Left ventricle myocardium inferior (tissue), 1 donor: ENCODE measurements around the gene PNPLA8. TPM values are rescaled to one million over a fixed set of nuclear protein-coding genes. Genes with fewer than 3 reads are reported as not detected.

Experiments used
- DNase-seq: peaks from one replicate; pipeline ENCODE4 v3.0.0-alpha.2; 2020
- H3K27ac ChIP-seq: fragments of 200-600 bp; replicated peaks from 2 replicates; pipeline ENCODE4 v1.8.0; 2021
- H3K27me3 ChIP-seq: fragments of 200-600 bp; 2 replicates; pipeline ENCODE4 v1.8.0; 2021; ENCODE audit warnings: low read depth
- H3K36me3 ChIP-seq: fragments of 200-600 bp; 2 replicates; pipeline ENCODE4 v1.8.0; 2021
- H3K4me1 ChIP-seq: fragments of 200-600 bp; 2 replicates; pipeline ENCODE4 v1.8.0; 2021
- H3K4me3 ChIP-seq: fragments of 200-600 bp; 2 replicates; pipeline ENCODE4 v1.8.0; 2021; ENCODE audit warnings: mild to moderate bottlenecking, moderate library complexity
- H3K9me3 ChIP-seq: fragments of 200-600 bp; replicated peaks from 2 replicates; pipeline ENCODE4 v1.8.0; 2021
- intact Hi-C: fragments of 100-400 bp; cut with micrococcal nuclease; formaldehyde crosslinking; loops from one replicate; pipeline ENCODE4 v1.11.0; 2022
- total RNA-seq: library from RNA; stranded (reverse); fragmentation: NEBNext Ultra II Directional; extraction: Animal tissue kit (Norgen Biotek cat#: 25700); gene quantifications from one replicate; pipeline ENCODE4 v1.2.1, GENCODE V29; 2021
- TF ChIP-seq, protein P1 (sequence below): fragments of 200-600 bp; IDR thresholded peaks from 2 replicates; pipeline ENCODE4 v1.8.0; 2021; ENCODE audit warnings: antibody characterized with exemption, mild to moderate bottlenecking, borderline replicate concordance
- donor health status: DM: no; HTN: yes; CAD: no; lungs with severe emphysema.

The PNPLA8 gene
- total RNA-seq, 1 donor from 2014 or later, result 32.4 TPM

DNA sequence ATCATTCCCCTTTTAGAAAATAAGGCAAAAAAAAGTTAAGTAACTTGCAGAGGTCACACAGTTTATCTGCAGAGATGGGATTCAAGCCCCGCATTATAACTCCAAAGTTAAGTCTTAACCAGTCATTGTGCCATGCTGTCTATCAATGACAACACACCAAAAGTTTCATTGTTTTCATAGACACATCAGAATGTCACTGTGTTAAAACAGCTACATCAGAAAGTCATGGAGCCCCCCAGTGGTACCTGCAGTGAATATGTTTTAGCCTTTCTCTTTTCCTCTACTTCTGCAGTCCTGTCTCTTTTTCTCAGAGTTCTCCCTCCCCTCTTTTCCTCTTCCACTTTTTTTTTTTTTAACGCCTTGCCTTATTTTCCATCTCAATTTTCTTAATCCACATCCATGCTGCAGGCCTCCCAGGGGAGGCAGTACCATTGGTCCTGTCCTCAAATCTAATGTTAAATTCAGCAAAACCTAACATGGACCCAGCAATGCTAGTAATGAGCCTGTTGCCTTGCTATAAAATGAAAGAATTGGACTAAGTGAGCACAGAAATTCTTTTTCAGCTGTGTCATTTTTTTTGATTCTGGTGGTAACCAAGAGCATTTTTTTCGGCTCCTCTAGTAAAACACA lies 65.9 kb downstream of the PNPLA8 start:
- TF ChIP-seq, protein P1, sequence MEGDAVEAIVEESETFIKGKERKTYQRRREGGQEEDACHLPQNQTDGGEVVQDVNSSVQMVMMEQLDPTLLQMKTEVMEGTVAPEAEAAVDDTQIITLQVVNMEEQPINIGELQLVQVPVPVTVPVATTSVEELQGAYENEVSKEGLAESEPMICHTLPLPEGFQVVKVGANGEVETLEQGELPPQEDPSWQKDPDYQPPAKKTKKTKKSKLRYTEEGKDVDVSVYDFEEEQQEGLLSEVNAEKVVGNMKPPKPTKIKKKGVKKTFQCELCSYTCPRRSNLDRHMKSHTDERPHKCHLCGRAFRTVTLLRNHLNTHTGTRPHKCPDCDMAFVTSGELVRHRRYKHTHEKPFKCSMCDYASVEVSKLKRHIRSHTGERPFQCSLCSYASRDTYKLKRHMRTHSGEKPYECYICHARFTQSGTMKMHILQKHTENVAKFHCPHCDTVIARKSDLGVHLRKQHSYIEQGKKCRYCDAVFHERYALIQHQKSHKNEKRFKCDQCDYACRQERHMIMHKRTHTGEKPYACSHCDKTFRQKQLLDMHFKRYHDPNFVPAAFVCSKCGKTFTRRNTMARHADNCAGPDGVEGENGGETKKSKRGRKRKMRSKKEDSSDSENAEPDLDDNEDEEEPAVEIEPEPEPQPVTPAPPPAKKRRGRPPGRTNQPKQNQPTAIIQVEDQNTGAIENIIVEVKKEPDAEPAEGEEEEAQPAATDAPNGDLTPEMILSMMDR, result peak; percentile 50
- peaks cover 48% of the 10 kb centered on the region for H3K27me3 ChIP-seq
- no peaks in the 10 kb centered on the region for H3K36me3 ChIP-seq
- H3K4me3 ChIP-seq, result no peak overlapping the region
- H3K9me3 ChIP-seq, result no peaks in the 10 kb centered on the region
- intact Hi-C loops, result no loop called here
- no peak for DNase-seq
- peaks cover 20% of the 10 kb centered on the region for H3K4me1 ChIP-seq
- H3K27ac ChIP-seq, result no peak overlapping the region

DNA sequence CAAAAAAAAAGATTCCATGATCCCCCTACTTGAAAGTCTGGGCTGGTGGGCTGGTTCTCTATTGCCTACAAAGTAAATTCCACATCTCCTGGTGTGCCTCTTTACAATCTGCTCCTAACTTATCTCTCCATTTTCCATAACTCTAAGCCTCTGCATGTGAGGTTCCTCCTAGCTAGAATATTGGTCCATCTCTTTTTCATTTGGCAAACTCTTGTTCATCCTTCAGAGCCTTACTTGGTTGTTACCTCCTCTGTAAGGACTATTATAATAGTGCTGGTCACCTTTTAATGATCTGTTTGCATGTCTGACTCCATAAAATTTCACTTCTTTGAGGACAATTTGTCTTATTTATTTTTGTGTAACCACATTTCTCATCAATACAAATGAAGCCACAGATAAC lies 68.1 kb downstream of the PNPLA8 start:
- H3K36me3 ChIP-seq, result no peaks in the 10 kb centered on the region
- H3K9me3 ChIP-seq, result no peaks in the 10 kb centered on the region
- H3K4me3 ChIP-seq, result no peak overlapping the region
- intact Hi-C loops, result no loop called here
- DNase-seq, result no peak
- no peak overlapping the region for H3K27ac ChIP-seq
- TF ChIP-seq, protein P1, result no peak
- H3K27me3 ChIP-seq, result peaks cover 70% of the 10 kb centered on the region
- peaks cover 26% of the 10 kb centered on the region for H3K4me1 ChIP-seq

DNA sequence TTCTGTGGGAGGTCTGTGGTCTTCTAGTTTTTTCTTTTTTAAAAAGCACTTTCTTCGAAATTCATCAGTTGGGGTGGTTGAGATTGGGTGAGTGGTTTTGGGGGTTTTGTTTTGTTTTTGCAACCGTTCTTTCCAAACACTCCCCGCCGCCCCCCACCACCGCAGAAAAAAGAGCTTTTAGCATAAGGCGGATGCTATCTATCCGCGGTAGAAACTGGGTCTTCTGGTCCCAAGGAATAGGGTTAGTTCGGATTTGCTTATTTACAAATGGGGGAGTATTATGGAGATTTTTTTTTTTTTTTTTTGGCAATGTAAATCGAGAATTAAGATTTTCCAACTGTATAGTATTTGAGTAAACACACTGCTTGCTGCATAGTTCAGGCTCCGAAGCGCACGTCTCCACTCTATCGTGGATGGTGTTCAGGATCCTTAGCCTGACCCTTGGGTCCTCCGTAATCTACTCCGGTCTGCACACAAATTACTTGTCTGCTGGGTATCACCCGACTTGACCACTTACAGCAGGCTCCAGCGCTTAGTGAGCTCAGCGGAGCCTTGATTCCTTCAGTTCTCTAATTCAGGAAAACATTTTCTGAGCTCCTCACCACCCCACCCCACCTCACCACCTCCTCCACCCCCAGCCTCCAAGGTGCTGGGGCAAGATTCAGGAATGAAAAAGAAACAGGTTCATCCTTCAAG lies 68.9 kb downstream of the PNPLA8 start:
- intact Hi-C loops, result no loop called here
- peaks cover 26% of the 10 kb centered on the region for H3K4me1 ChIP-seq
- no peak overlapping the region for H3K27ac ChIP-seq
- peaks cover 79% of the 10 kb centered on the region for H3K27me3 ChIP-seq
- no peaks in the 10 kb centered on the region for H3K36me3 ChIP-seq
- H3K4me3 ChIP-seq, result peak overlapping the region; percentile 67
- DNase-seq, result no peak
- H3K9me3 ChIP-seq, result no peaks in the 10 kb centered on the region
- TF ChIP-seq, protein P1, result no peak

DNA sequence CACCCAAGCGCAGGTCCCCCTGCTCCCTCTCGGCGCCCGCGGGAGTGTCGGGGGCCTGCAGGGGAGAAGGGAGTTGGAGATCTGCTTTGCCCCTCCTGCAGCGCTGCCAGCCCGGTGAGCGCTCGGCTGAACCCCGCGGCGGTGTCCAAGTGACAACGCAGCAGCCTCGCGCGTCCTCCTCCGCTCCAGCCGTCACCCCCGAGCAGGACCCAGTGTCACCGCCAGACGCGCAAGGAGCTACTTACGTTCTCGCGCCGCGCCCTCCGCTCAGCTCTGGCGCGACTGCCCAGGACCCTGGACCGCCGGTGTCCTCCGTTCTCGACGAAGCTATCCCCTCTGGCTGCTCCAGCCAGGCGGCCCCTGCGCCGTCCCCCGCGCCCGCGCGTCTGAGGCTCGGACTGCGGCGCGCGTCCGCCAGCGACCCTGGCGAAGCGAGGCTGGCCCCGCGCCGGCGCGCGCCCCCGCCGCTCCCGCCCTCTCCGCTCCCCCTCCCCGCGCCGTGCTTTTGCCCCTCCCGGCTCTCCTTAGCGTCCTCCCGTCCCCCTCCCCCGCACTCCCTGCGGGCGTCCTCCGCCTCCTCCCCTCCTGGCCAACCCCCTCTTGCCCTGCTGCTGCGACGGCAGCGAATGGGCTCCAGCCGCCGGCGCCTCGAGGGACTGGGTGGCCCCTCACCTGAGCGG lies 69.8 kb downstream of the PNPLA8 start, which contains the start of gene NRCAM:
NRCAM (minus strand) TSS at position 439 of the 680 bp plus-strand sequence. CDS start 216,372 bp downstream, outside the sequence.
- intact Hi-C loops, result no loop called here
- TF ChIP-seq, protein P1, result no peak
- Histone ChIP-seq H3K27me3 (peaks cover 87% of the 10 kb centered on the region), H3K27ac (no peak within 1 kb of the TSS), H3K9me3 (no peaks in the 10 kb centered on the region), H3K4me1 (peaks cover 26% of the 10 kb centered on the region), H3K4me3 (peak within 1 kb of the TSS; percentile 67), H3K36me3 (no peaks in the 10 kb centered on the region)
- no peak for DNase-seq

DNA sequence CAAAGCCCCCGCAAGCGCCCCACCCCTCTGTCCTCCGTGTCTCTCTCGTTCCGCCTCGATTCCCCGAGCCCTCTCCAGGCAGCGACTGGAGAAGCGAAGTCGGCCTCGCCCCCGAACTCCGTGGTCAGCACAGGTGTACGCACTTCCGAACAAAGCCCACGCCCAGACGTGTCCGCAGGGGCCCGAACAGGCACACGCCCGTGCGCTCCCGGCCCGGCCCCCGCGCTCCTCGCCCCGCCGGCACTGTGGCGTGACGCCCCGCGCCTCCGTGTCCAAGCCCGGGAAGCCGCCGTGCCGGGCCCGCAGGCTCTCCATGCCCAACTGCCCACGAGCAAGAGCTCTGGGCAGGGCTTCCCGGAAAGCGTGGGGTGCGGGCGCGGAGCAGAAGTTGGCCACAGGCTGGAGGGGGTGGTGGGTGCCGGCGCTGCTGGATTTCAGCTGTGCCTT lies 70.4 kb downstream of the PNPLA8 start:
- intact Hi-C loops, result no loop called here
- no peaks in the 10 kb centered on the region for H3K9me3 ChIP-seq
- no peak overlapping the region for H3K27ac ChIP-seq
- TF ChIP-seq, protein P1, result no peak
- no peak for DNase-seq
- H3K4me1 ChIP-seq, result peaks cover 26% of the 10 kb centered on the region
- H3K4me3 ChIP-seq, result peak overlapping the region; percentile 67
- peaks cover 93% of the 10 kb centered on the region for H3K27me3 ChIP-seq
- H3K36me3 ChIP-seq, result no peaks in the 10 kb centered on the region
